GM21717 (cell line): Measurements from ENCODE around the gene SF1.

Source experiments
- ATAC-seq: cut with Tn5 transposase; IDR thresholded peaks from one replicate; pipeline ENCODE4 v1.9.1; 2021; ENCODE audit warnings: mild to moderate bottlenecking, moderate library complexity; ENCODE audit not compliant: unreplicated experiment

Gene SF1

GRCh38 chr11:64784813-64785581, 6.7 kb upstream of the SF1 start:
- no peak for ATAC-seq

- ATAC-seq, result peak; percentile 13
These were observed 194 bp downstream of the SF1 start for GRCh38 chr11:64778223-64778472.

GRCh38 chr11:64777449-64778222, 706 bp downstream of the SF1 start:
- ATAC-seq, result peak; percentile 23

- ATAC-seq, result no peak
These were observed 1.5 kb downstream of the SF1 start for GRCh38 chr11:64776875-64777274.

GRCh38 chr11:64776425-64776824, 1.9 kb downstream of the SF1 start:
- ATAC-seq, result no peak

GRCh38 chr11:64774144-64774543, 4.2 kb downstream of the SF1 start:
- ATAC-seq, result no peak

GRCh38 chr11:64772303-64773018, 5.9 kb downstream of the SF1 start:
- ATAC-seq, result no peak

GRCh38 chr11:64771861-64772260, 6.5 kb downstream of the SF1 start:
- no peak for ATAC-seq

GRCh38 chr11:64770120-64770519, 8.2 kb downstream of the SF1 start:
- no peak for ATAC-seq

GRCh38 chr11:64769283-64769682, 9.1 kb downstream of the SF1 start:
- ATAC-seq, result no peak

- no peak for ATAC-seq
These were observed 10.0 kb downstream of the SF1 start for GRCh38 chr11:64768300-64768694.

- no peak for ATAC-seq
These were observed 10.7 kb downstream of the SF1 start for GRCh38 chr11:64767344-64768299.

- no peak for ATAC-seq
These were observed 11.5 kb downstream of the SF1 start for GRCh38 chr11:64766881-64767280.

GRCh38 chr11:64765851-64766665, 12.3 kb downstream of the SF1 start:
- ATAC-seq, result no peak

- ATAC-seq, result no peak
These were observed 13.0 kb downstream of the SF1 start for GRCh38 chr11:64765291-64765850.

GRCh38 chr11:64764753-64765152, 13.6 kb downstream of the SF1 start:
- ATAC-seq, result no peak

- ATAC-seq, result no peak
These were observed 14.2 kb downstream of the SF1 start for GRCh38 chr11:64764040-64764611.

- no peak for ATAC-seq
These were observed 14.8 kb downstream of the SF1 start for GRCh38 chr11:64763526-64764039.
